ENCODE measurements around the gene BBOX1.

- TF ChIP-seq GATA3 (IDR thresholded peaks at IDR 0.05; ENCODE audit: low read depth, low read length) (no peak), GATA2 (IDR thresholded peaks at IDR 0.05; ENCODE audit: low read depth, low read length) (no peak)
Observed at GRCh38 chr11:27055065-27055682, 14.6 kb downstream of the BBOX1 start.
